KOPT-K1 (cell line): ENCODE data around the gene PATL2.
"Not testable (repeated sequence)": the region's sequence is repeated elsewhere in the genome, so short reads cannot be mapped to it uniquely, and the experiment has no call there.

Experiments used
- H3K27ac ChIP-seq: fragments of 200-600 bp; sonication (generic); 2 replicates; pipeline ENCODE4 v1.5.1; 2016; ENCODE audit warnings: antibody characterized with exemption, mild to moderate bottlenecking, low read depth, low read length; ENCODE audit not compliant: poor library complexity, severe bottlenecking
- H3K36me3 ChIP-seq: fragments of 200-600 bp; sonication (generic); 2 replicates; pipeline ENCODE4 v1.5.1; 2017; ENCODE audit warnings: antibody characterized with exemption, mild to moderate bottlenecking, low read length, moderate library complexity; ENCODE audit not compliant: insufficient read depth
- H3K9me3 ChIP-seq: fragments of 200-600 bp; sonication (generic); 2 replicates; pipeline ENCODE4 v1.5.1; 2017; ENCODE audit warnings: antibody characterized with exemption, low read length, mild to moderate bottlenecking; ENCODE audit not compliant: insufficient read depth, poor library complexity, severe bottlenecking

The PATL2 gene

GRCh38 chr15:44682809-44683682, 28.1 kb downstream of the PATL2 start:
- peak overlapping the region; percentile 80 for H3K27ac ChIP-seq
- not testable (repeated sequence) for H3K9me3 ChIP-seq, H3K36me3 ChIP-seq

- peak overlapping the region; percentile 80 for H3K27ac ChIP-seq
- H3K36me3 ChIP-seq: no peaks in the 10 kb centered on the region
- H3K9me3 ChIP-seq: no peaks in the 10 kb centered on the region
Observed at GRCh38 chr15:44682211-44682610, 28.9 kb downstream of the PATL2 start.

DNA sequence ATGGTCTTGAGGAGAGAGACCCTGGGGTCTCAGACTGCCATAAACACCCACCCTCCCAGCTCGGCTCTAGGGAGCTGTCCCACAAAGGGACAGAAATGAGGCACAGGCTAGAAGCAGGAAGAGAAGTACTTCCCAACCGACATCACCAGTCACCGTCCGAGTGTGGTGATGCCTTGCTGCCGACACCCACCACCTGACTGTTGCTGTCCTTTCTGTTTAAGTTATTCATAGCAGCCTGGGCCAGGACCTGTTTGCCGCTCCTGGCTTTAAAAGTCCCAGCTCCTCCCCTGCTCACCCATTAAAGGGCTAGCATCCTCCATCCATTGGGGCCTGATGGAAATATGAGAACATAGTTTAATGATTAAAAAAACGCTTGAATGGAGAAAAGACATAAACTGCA, 34.4 kb downstream of the PATL2 start:
- no peaks in the 10 kb centered on the region for H3K9me3 ChIP-seq
- H3K27ac ChIP-seq: peak overlapping the region; percentile 72
- no peaks in the 10 kb centered on the region for H3K36me3 ChIP-seq

GRCh38 chr15:44675911-44676310, 35.2 kb downstream of the PATL2 start:
- peak overlapping the region; percentile 72 for H3K27ac ChIP-seq
- H3K9me3 ChIP-seq: no peaks in the 10 kb centered on the region
- H3K36me3 ChIP-seq: no peaks in the 10 kb centered on the region

DNA sequence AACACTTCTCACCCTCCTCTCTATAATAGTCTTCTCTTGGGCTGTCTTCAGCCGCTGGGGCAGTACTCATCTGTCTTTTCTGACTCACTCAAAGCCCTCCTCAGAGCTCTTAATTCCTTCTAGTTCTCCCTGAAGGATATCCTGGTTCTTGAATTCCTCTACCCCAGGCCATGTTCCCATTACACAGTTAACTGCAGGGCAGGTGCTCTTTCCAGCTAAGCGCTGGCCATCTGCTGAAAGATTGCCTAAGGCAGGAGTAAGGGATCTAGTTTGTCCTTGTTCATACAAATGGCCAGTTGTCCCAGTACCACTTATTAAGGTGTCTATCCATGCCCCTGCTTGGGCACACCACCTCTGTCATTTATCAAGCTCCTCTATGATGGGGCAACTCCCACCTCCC, 37.5 kb downstream of the PATL2 start:
- Histone ChIP-seq H3K36me3 (no peaks in the 10 kb centered on the region), H3K9me3 (no peaks in the 10 kb centered on the region), H3K27ac (no peak overlapping the region)

GRCh38 chr15:44670087-44670950, 40.8 kb downstream of the PATL2 start:
- H3K36me3 ChIP-seq: no peaks in the 10 kb centered on the region
- no peaks in the 10 kb centered on the region for H3K9me3 ChIP-seq
- H3K27ac ChIP-seq: no peak overlapping the region

GRCh38 chr15:44668921-44669320, 42.2 kb downstream of the PATL2 start:
- Histone ChIP-seq H3K9me3 (no peaks in the 10 kb centered on the region), H3K36me3 (no peaks in the 10 kb centered on the region), H3K27ac (peak overlapping the region; percentile 57)

GRCh38 chr15:44667039-44667360, 44.1 kb downstream of the PATL2 start:
- Histone ChIP-seq H3K9me3 (no peaks in the 10 kb centered on the region), H3K36me3 (no peaks in the 10 kb centered on the region), H3K27ac (peak overlapping the region; percentile 32)

DNA sequence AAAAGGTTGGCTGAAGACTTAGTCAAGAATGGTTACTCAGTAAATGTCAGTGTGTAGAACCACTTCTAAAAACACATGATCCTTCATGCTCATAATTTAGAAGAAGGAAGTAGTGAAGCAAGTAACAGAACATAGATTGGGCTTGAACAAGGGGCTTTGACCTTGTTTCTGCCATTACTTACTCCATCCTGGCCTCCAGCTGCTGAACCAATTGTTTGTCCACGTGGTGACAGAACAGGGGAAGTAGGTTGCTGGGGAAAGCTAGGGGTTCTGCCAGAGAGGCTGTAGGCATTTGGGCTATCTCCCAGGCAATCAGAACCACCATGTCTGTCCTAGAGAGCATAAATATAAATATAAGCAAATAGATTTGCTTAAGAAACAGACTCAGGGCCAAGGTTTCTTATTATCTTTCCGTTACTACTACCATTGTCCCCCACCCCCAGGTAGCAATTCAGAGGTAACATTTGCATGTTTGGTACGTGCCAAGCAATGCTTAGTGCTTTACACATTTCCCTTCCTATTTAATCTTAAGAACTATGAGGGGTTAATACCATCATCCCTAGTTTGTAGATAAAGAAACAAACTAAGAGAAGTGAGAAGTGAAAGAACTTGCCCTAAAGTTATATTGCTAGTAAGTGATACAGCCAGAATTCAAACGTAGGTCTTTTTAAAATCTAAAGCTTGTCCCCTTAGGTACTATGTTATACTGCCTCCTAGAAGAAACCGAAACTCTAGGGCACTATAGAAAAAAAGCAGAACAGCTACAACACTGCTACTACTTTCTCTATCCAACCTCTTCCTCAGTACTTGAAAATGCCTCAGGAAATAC, 44.7 kb downstream of the PATL2 start:
- peak overlapping the region; percentile 32 for H3K27ac ChIP-seq
- no peaks in the 10 kb centered on the region for H3K36me3 ChIP-seq
- H3K9me3 ChIP-seq: no peaks in the 10 kb centered on the region

DNA sequence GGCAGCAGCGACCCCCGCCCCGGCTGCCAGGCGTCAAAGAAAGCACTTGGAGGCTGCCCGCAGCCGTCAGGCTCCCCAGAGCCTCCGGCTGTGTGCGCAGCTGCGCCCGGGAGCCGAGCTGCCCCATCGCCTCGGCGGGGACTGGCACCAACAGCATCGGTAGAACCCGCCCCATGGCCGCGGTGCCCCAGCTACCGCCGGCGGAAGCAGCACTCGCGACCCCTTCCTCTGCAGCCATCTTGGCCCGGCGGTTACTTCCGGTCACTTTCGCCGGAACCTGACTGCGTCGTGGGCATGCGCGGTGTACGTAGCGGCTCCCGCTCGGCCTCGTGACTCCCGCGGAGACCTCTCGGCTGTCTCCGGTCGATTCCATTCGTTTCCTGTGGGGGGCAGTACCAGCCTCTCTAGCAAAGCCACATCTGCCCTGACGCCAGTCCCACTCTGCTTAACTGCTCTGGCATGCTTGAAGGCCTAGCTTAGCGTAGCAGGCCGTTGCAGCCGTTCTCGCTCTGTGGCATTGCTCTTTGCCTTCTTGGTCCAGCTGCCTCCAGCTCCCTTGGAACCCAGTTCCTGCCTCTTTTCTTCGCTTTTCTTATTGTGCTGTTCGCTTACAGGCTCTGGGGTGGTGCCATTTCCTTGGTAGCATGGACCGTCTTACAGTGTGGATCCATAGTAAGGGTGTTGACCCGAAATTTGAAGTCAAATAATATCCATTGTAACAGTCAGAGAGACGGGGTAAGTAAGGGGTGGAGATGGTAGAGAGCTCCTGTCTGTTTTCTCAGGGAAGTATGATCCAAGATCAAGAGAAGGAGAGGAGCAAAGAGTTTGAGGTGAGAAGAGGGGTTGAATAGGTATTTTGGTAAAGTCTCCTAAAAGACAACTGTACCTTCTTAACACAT, 47.5 kb downstream of the PATL2 start, which contains the start of gene SPG11:
Gene SPG11, minus strand, starts transcription at position 253 of the 899 bp plus-strand sequence. Its CDS starts 15 bp downstream, at position 238.
- Histone ChIP-seq H3K27ac (peak within 1 kb of the TSS; percentile 97), H3K36me3 (peaks cover 16% of the 10 kb centered on the region)

GRCh38 chr15:44662478-44663409, 48.4 kb downstream of the PATL2 start:
- Histone ChIP-seq H3K36me3 (peaks cover 22% of the 10 kb centered on the region), H3K27ac (peak overlapping the region; percentile 97), H3K9me3 (no peaks in the 10 kb centered on the region)

More for the DNA sequence above, 47.5 kb downstream of the PATL2 start, which contains the start of gene SPG11:
- no peaks in the 10 kb centered on the region for H3K9me3 ChIP-seq

- H3K9me3 ChIP-seq: no peaks in the 10 kb centered on the region
- no peak overlapping the region for H3K27ac ChIP-seq
Observed at GRCh38 chr15:44661576-44661975, 49.5 kb downstream of the PATL2 start.

GRCh38 chr15:44659056-44659455, 52.1 kb downstream of the PATL2 start:
- peaks cover 59% of the 10 kb centered on the region for H3K36me3 ChIP-seq
- no peak overlapping the region for H3K27ac ChIP-seq
- H3K9me3 ChIP-seq: no peaks in the 10 kb centered on the region

More at GRCh38 chr15:44661576-44661975, 49.5 kb downstream of the PATL2 start:
- H3K36me3 ChIP-seq: peaks cover 34% of the 10 kb centered on the region
